HK-2 (cell line): ENCODE data around the gene DPEP3.

Experiments
- DNase-seq: peaks from one replicate; pipeline ENCODE4 v3.0.0-alpha.2; 2018; ENCODE audit not compliant: unreplicated experiment

The DPEP3 gene

DNA sequence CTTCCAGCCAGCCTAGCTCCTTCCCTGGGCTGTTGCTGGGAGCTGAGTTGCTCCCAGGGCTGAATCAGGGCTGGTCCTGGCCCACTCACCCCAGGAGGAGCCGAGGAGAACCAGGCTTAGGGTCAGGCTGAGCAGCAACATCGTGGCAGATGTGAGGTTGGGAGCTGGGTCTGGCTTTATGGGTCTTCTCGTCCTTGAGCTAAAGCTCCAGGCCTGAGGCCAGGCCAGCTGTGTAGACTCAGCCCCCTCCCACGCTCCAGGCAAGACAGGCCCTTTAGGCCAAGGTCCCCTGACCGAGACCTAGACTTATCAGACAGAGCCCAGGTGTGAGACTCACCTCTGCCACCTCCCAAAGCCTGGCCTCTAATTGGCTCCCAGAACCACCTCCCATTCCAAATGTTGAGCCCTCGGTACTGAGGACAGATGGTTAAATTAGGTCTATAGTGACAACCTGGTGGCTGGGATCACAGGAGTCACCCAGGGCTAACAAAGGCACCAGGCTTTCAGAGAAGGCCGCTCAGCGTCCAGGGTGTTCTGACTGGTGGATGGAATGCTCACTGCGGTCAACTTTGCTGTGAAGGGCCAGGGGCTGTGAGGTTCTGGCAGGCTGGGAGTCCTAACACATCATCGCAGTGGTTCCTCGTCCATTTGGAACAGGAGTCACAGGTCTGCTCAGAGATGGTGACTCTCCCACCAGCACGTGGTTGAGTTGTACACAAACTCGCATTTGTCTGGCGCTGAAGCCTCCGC, 48.4 kb downstream of the DPEP3 start, which contains the start of gene CTRL:
Gene CTRL (minus strand): TSS at position 151 of the 750 bp plus-strand sequence. CDS start 10 bp downstream, at position 141.
- DNase-seq, result no peak

DNA sequence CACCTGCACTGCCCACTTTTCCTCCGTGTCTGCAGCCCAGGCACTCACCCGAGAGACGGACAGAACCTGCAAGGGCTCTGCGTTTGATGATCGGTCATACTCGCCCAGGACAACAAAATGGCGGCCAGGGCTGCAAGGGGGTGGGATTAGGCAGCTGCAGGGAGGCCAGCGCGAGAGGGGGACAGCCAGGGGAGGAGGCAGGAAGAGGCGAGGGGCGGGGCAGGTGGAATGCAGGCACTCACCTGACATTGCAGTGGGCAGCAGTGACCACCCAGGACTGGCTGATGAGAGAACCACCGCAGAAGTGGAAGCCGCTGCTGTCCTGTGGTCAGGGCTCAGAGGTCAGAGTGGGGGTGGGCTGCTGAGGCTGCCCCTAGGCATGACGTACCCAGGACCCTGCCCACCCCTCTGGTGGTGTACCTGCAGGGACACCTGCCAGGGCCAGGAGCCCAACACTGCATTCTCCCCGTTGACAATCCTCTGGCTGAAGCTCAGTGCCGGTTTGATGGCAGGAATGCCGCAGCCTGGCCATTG, 49.6 kb downstream of the DPEP3 start:
- DNase-seq, result no peak

DNA sequence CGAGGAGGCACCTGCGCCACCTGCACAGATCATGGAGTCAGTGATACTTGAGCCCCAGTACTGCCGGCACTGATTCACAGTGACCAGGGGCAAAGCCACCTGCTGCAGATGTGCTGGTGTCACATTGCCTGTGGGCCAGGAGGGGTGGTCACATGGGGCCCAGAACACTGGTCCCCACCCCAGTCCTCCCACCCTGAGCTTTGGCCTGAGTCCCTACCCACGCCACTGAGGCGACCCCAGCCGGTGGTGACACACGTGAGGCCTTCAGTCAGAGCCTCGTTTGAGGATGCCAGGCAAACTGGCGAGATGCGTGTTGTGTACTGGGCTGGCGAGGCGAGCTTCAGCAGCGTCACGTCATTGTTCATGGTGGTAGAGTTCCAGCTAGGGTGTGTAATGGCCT, 50.1 kb downstream of the DPEP3 start:
- DNase-seq, result no peak

DNA sequence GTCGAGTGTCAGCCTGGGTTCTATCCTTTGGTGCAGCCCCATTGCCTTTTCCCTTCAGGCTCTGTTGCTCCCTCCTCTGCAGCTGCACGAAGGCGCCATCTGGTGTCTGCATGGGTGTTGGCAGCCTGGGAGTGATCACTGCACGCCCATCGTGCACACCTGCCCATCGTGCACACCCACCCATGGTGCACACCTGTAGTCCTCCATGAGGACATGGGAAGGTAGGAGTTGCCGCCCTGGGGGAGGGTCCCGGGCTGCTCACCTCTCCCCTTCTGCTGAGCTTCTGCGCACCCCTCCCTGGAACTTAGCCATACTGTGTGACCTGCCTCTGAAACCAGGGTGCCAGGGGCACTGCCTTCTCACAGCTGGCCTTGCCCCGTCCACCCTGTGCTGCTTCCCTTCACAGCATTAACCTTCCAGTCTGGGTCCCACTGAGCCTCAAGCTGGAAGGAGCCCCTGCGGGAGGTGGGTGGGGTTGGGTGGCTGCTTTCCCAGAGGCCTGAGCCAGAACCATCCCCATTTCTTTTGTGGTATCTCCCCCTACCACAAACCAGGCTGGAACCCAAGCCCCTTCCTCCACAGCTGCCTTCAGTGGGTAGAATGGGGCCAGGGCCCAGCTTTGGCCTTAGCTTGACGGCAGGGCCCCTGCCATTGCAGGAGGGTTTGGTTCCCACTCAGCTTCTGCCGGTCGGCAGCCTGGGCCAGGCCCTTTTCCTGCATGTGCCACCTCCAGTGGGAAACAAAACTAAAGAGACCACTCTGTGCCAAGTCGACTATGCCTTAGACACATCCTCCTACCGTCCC, 51.5 kb downstream of the DPEP3 start:
- peak; percentile 74 for DNase-seq

DNA sequence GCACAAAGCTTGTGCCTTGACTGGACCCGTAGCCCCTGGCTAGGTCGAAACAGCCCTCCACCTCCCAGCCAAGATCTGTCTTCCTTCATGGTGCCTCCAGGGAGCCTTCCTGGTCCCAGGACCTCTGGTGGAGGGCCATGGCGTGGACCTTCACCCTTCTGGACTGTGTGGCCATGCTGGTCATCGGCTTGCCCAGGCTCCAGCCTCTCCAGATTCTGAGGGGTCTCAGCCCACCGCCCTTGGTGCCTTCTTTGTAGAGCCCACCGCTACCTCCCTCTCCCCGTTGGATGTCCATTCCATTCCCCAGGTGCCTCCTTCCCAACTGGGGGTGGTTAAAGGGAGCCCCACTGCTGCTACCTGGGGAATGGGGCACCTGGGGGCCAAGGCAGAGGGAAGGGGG, 52.2 kb downstream of the DPEP3 start:
- DNase-seq, result no peak

DNA sequence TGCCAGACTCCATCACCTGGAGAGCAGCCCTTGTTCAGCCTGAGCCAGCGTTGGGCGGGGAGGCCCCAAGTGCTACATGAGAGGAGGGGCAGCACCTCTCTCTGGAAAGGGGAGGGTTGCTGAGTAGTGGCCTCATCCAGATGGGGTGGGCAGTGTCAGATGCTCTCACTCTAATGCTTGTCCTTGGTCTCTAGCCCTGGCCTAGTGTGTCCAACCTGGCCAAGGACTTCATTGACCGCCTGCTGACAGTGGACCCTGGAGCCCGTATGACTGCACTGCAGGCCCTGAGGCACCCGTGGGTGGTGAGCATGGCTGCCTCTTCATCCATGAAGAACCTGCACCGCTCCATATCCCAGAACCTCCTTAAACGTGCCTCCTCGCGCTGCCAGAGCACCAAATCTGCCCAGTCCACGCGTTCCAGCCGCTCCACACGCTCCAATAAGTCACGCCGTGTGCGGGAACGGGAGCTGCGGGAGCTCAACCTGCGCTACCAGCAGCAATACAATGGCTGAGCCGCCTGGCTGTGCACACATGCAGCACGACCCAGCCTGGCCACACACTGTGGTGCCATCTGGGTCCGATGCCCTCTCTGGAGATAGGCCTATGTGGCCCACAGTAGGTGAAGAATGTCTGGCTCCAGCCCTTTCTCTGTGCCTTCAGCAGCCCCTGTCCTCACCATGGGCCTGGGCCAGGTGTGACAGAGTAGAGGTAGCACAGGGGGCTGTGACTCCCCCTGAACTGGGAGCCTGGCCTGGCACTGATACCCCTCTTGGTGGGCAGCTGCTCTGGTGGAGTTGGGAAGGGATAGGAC, 53.0 kb downstream of the DPEP3 start:
- DNase-seq, result no peak

DNA sequence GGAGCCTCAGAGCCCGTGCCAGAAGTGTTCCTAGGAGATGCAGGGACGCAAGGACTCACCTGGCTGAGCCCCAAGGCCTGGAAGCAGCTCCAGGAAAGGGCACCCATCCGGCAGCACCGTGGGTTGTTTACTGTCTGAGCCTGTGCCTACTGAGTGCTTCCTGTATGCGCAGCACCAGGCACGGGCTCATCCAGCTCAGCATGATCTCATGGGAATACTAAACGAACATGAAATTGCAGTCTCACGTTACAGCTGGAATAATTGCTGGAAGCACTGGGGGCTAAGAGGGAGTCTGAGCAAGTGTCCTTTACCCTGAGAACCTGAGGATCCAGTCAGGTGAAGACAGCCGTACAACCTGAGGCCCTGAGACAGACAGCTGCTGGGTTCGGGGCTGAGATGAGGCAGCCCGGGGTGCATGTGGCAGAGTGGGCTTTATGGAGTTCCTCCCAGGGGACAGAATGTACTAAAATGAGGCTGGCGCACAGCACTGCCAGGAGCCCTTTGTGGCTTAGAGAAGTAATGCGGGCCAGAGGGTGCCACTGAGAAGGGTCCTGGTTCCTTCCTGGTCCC, 54.0 kb downstream of the DPEP3 start:
- no peak for DNase-seq
